HepG2 (cell line): ENCODE data around the gene ATP5F1E. TPM values are rescaled to one million over a fixed set of nuclear protein-coding genes. Genes with fewer than 3 reads are reported as not detected.

Source experiments
- ESRRA ChIP-seq: sonication (generic); formaldehyde crosslinking; IDR thresholded peaks from 2 replicates; pipeline ENCODE4 v1.5.1; 2020; ENCODE audit warnings: mild to moderate bottlenecking, low read depth, missing genetic modification reagents
- FOXP4 ChIP-seq: sonication (generic); formaldehyde crosslinking; IDR thresholded peaks from 2 replicates; pipeline ENCODE4 v1.4.0; 2020; ENCODE audit warnings: missing genetic modification reagents
- HDAC1 ChIP-seq: sonication (generic); formaldehyde crosslinking; IDR thresholded peaks from 2 replicates; pipeline ENCODE4 v1.5.1; 2020; ENCODE audit warnings: mild to moderate bottlenecking, missing genetic modification reagents
- HES4 ChIP-seq: sonication (generic); formaldehyde crosslinking; IDR thresholded peaks from 2 replicates; pipeline ENCODE4 v1.9.0; 2021; ENCODE audit warnings: mild to moderate bottlenecking, missing genetic modification reagents, borderline replicate concordance
- HOXA3 ChIP-seq: sonication (generic); formaldehyde crosslinking; IDR thresholded peaks from 2 replicates; pipeline ENCODE4 v1.5.0; 2020; ENCODE audit warnings: missing genetic modification reagents
- HOXA5 ChIP-seq: sonication (generic); formaldehyde crosslinking; IDR thresholded peaks from 2 replicates; pipeline ENCODE4 v1.4.0; 2020; ENCODE audit warnings: missing genetic modification reagents
- MATR3 ChIP-seq: sonication (generic); formaldehyde crosslinking; IDR thresholded peaks from 2 replicates; pipeline ENCODE4 v1.4.0; 2020; ENCODE audit warnings: missing genetic modification reagents
- SAFB2 ChIP-seq: sonication (generic); formaldehyde crosslinking; IDR thresholded peaks from 2 replicates; pipeline ENCODE4 v1.5.1; 2020; ENCODE audit warnings: missing genetic modification reagents, low read depth, mild to moderate bottlenecking, borderline replicate concordance
- SAP130 ChIP-seq: IDR thresholded peaks from 2 replicates; pipeline ENCODE4 v1.6.1; 2016; ENCODE audit warnings: low read depth
- SNAPC2 ChIP-seq: sonication (generic); formaldehyde crosslinking; IDR thresholded peaks from 2 replicates; pipeline ENCODE4 v1.8.1; 2022; ENCODE audit warnings: mild to moderate bottlenecking, missing genetic modification reagents
- U2AF1 ChIP-seq: fragments of 200-400 bp; formaldehyde crosslinking; optimal IDR thresholded peaks from 2 replicates; pipeline ENCODE3; 2017; ENCODE audit warnings: mild to moderate bottlenecking, low read depth, low read length
- ZNF552 ChIP-seq: sonication (generic); formaldehyde crosslinking; IDR thresholded peaks from 2 replicates; pipeline ENCODE4 v1.9.0; 2022; ENCODE audit warnings: missing genetic modification reagents, mild to moderate bottlenecking, borderline replicate concordance
- polyA plus RNA-seq, 8 experiments: library from polyadenylated mRNA; depleted of rRNA in 3 of 8; stranded (reverse) in 7 of 8; unstranded in 1 of 8; fragments of >200 nt; fragmentation: Illumina TruSeq in 4 of 8; extraction: Trizol in 4 of 8; gene quantifications; 2 replicates each; pipeline versions ENCODE4 v1.2.1 to v1.2.3, GENCODE V29; 2011 to 2016; ENCODE audit warnings: low read depth in 4 of 8, missing spikeins in 1 of 8, mixed read lengths in 1 of 8; ENCODE audit not compliant: insufficient read depth in 1 of 8
- total RNA-seq, 5 experiments: library from RNA; depleted of rRNA; stranded (reverse); fragments of >200 nt; fragmentation: Illumina TruSeq; extraction: Trizol; gene quantifications; 2 replicates each; pipeline ENCODE4 v1.2.3, GENCODE V29; 2016; ENCODE audit warnings: low read depth in 1 of 5
- TF ChIP-seq, protein P1 (sequence below): sonication (generic); formaldehyde crosslinking; IDR thresholded peaks from 2 replicates; pipeline ENCODE4 v1.5.0; 2020; ENCODE audit warnings: missing genetic modification reagents
- TF ChIP-seq, protein P2 (sequence below): IDR thresholded peaks from 2 replicates; pipeline ENCODE4 v1.6.1; 2016; ENCODE audit warnings: mild to moderate bottlenecking, missing biosample characterization, missing genetic modification reagents
- TF ChIP-seq, protein P3 (sequence below): sonication (generic); IDR thresholded peaks from 2 replicates; pipeline ENCODE4 v1.6.1; 2016; ENCODE audit warnings: low read depth, borderline replicate concordance
- TF ChIP-seq, protein P4 (sequence below): IDR thresholded peaks from 2 replicates; pipeline ENCODE4 v1.4.0; 2020; ENCODE audit warnings: mild to moderate bottlenecking, missing genetic modification reagents

ATP5F1E gene
- total and polyA plus RNA-seq, 2 of the 13 experiments (the other 11 are each of a cell fraction or from before 2014, with no cell fraction given): 121 to 134 TPM

DNA sequence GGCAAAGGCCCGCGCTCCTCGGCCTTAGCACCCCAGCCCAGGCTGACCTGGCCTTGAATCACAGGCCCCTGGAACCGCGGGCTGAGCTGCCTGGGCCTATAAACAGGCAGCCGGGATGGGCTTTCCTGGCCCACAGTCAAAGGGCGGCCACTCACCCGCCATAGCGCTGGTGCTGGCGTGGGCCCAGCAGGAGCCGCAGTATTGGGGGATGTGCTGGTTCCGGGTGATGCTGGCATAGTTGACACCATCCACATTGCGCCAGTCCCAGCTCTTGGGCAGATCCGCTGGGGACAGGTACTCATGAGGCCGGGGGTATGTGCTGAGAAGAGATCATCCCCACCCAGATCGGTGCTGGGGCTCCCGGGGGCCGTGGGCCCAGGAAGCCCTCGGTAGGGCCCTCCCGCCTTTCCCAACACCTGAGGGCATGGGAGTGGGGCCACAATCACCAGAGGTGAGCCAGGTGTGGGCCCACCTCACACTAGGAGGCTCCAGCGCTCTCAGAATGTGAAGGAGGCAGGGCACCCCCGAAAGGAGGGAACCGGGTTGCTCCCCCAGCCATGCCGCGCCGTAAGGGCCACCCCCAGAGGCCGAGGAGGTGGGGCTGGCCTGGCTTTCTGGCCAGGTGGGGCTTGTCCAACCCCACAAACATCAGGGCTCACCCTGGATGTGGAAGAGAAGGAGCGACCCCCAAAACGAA is 25.8 kb downstream of the ATP5F1E start (continued):
- TF ChIP-seq MATR3 (no peak), ESRRA (peak; percentile 89; the same call in 1 of the 2 replicates), HDAC1 (CRISPR knock-in tag) (0 out of 2 replicates have a peak, but pooled peaks have one; percentile 31), HOXA3 (CRISPR knock-in tag) (peak; percentile 65), SAP130 (CRISPR knock-in tag) (peak; percentile 34; the same call in 1 of the 2 replicates), ZNF552 (0 out of 2 replicates have a peak, but pooled peaks have one; percentile 47), FOXP4 (CRISPR knock-in tag) (peak; percentile 36; the same call in 1 of the 2 replicates), SAFB2 (CRISPR knock-in tag) (0 out of 2 replicates have a peak, but pooled peaks have one; percentile 59), SNAPC2 (CRISPR knock-in tag) (no peak), U2AF1 (no peak), HES4 (CRISPR knock-in tag) (no peak; the same call in 1 of the 2 replicates), HOXA5 (CRISPR knock-in tag) (no peak)
- TF ChIP-seq, protein P1, sequence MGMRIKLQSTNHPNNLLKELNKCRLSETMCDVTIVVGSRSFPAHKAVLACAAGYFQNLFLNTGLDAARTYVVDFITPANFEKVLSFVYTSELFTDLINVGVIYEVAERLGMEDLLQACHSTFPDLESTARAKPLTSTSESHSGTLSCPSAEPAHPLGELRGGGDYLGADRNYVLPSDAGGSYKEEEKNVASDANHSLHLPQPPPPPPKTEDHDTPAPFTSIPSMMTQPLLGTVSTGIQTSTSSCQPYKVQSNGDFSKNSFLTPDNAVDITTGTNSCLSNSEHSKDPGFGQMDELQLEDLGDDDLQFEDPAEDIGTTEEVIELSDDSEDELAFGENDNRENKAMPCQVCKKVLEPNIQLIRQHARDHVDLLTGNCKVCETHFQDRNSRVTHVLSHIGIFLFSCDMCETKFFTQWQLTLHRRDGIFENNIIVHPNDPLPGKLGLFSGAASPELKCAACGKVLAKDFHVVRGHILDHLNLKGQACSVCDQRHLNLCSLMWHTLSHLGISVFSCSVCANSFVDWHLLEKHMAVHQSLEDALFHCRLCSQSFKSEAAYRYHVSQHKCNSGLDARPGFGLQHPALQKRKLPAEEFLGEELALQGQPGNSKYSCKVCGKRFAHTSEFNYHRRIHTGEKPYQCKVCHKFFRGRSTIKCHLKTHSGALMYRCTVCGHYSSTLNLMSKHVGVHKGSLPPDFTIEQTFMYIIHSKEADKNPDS (CRISPR knock-in tag): 0 out of 2 replicates have a peak, but pooled peaks have one; percentile 49
- TF ChIP-seq, protein P2, sequence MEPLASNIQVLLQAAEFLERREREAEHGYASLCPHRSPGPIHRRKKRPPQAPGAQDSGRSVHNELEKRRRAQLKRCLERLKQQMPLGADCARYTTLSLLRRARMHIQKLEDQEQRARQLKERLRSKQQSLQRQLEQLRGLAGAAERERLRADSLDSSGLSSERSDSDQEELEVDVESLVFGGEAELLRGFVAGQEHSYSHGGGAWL (CRISPR knock-in tag): peak; percentile 24; the same call in 1 of the 2 replicates
- TF ChIP-seq, protein P3, sequence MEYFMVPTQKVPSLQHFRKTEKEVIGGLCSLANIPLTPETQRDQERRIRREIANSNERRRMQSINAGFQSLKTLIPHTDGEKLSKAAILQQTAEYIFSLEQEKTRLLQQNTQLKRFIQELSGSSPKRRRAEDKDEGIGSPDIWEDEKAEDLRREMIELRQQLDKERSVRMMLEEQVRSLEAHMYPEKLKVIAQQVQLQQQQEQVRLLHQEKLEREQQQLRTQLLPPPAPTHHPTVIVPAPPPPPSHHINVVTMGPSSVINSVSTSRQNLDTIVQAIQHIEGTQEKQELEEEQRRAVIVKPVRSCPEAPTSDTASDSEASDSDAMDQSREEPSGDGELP: no peak
- TF ChIP-seq, protein P4, sequence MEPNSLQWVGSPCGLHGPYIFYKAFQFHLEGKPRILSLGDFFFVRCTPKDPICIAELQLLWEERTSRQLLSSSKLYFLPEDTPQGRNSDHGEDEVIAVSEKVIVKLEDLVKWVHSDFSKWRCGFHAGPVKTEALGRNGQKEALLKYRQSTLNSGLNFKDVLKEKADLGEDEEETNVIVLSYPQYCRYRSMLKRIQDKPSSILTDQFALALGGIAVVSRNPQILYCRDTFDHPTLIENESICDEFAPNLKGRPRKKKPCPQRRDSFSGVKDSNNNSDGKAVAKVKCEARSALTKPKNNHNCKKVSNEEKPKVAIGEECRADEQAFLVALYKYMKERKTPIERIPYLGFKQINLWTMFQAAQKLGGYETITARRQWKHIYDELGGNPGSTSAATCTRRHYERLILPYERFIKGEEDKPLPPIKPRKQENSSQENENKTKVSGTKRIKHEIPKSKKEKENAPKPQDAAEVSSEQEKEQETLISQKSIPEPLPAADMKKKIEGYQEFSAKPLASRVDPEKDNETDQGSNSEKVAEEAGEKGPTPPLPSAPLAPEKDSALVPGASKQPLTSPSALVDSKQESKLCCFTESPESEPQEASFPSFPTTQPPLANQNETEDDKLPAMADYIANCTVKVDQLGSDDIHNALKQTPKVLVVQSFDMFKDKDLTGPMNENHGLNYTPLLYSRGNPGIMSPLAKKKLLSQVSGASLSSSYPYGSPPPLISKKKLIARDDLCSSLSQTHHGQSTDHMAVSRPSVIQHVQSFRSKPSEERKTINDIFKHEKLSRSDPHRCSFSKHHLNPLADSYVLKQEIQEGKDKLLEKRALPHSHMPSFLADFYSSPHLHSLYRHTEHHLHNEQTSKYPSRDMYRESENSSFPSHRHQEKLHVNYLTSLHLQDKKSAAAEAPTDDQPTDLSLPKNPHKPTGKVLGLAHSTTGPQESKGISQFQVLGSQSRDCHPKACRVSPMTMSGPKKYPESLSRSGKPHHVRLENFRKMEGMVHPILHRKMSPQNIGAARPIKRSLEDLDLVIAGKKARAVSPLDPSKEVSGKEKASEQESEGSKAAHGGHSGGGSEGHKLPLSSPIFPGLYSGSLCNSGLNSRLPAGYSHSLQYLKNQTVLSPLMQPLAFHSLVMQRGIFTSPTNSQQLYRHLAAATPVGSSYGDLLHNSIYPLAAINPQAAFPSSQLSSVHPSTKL (CRISPR knock-in tag): peak; percentile 43; the same call in 1 of the 2 replicates
